Measurements from ENCODE around the gene FGGY. TPM values are rescaled to one million over a fixed set of nuclear protein-coding genes. Genes with fewer than 3 reads are reported as not detected.
"Not testable (repeated sequence)": the region's sequence is repeated elsewhere in the genome, so short reads cannot be mapped to it uniquely, and the experiment has no call there.

FGGY gene
- total RNA-seq, 1 donor from 2014 or later: 32.5 TPM

- no peak overlapping the region for H3K4me3 Mint-ChIP-seq
- peaks cover 2% of the 10 kb centered on the region for H3K36me3 Mint-ChIP-seq
- no peak for DNase-seq (ENCODE audit: low spot score)
- H3K9ac ChIP-seq: no peak overlapping the region
- H3K4me3 ChIP-seq: no peak overlapping the region
- no peaks in the 10 kb centered on the region for H3F3A ChIP-seq (ENCODE audit: low read depth)
- H3K9me3 ChIP-seq (ENCODE audit: low read depth): no peaks in the 10 kb centered on the region
- H3K27ac Mint-ChIP-seq: no peak overlapping the region
- H3K36me3 ChIP-seq: no peaks in the 10 kb centered on the region
- peaks cover 3% of the 10 kb centered on the region for H3K27me3 Mint-ChIP-seq (ENCODE audit: insufficient read depth, low read depth)
- no peaks in the 10 kb centered on the region for H3K79me2 ChIP-seq (ENCODE audit: low read depth)
- peaks cover 4% of the 10 kb centered on the region for H3K4me1 ChIP-seq
- no peaks in the 10 kb centered on the region for H3K9me3 Mint-ChIP-seq
- H3K27me3 ChIP-seq: no peaks in the 10 kb centered on the region
- H3K4me2 ChIP-seq: no peak overlapping the region
- no peak overlapping the region for H2AFZ ChIP-seq (replicated peaks)
- no peaks in the 10 kb centered on the region for H4K20me1 ChIP-seq (ENCODE audit: low read depth)
- peaks cover 7% of the 10 kb centered on the region for H3K4me1 Mint-ChIP-seq
- no peak overlapping the region for H3K27ac ChIP-seq
- TF ChIP-seq EZH2 (IDR thresholded peaks at IDR 0.05): no peak
- TF ChIP-seq CTCF (IDR thresholded peaks at IDR 0.05): no peak
- no peak for TF ChIP-seq EZH2phosphoT487 (IDR thresholded peaks at IDR 0.05)
Observed at GRCh38 chr1:59350521-59350920, 53.6 kb downstream of the FGGY start.

GRCh38 chr1:59352065-59352464 lies 55.2 kb downstream of the FGGY start:
- Histone ChIP-seq H3K4me3 (no peak overlapping the region), H3F3A (ENCODE audit: low read depth) (no peaks in the 10 kb centered on the region)

GRCh38 chr1:59353453-59353852 lies 56.6 kb downstream of the FGGY start:
- TF ChIP-seq EZH2 (IDR thresholded peaks at IDR 0.05) (no peak), CTCF (IDR thresholded peaks at IDR 0.05) (no peak)
- Histone ChIP-seq H4K20me1 (ENCODE audit: low read depth) (no peaks in the 10 kb centered on the region), H3K4me2 (no peak overlapping the region), H3K4me3 (no peak overlapping the region), H3K9me3 (ENCODE audit: low read depth) (no peaks in the 10 kb centered on the region), H3K27me3 (no peaks in the 10 kb centered on the region), H3F3A (ENCODE audit: low read depth) (no peaks in the 10 kb centered on the region), H3K36me3 (no peaks in the 10 kb centered on the region), H3K27ac (no peak overlapping the region), H3K9ac (no peak overlapping the region), H2AFZ (replicated peaks) (no peak overlapping the region), H3K4me1 (peaks cover 4% of the 10 kb centered on the region), H3K79me2 (ENCODE audit: low read depth) (no peaks in the 10 kb centered on the region)
- H3K4me1 Mint-ChIP-seq: peaks cover 7% of the 10 kb centered on the region
- DNase-seq (ENCODE audit: low spot score): no peak
- H3K9me3 Mint-ChIP-seq: no peaks in the 10 kb centered on the region
- peaks cover 5% of the 10 kb centered on the region for H3K27me3 Mint-ChIP-seq (ENCODE audit: insufficient read depth, low read depth)
- no peak overlapping the region for H3K4me3 Mint-ChIP-seq
- no peak overlapping the region for H3K27ac Mint-ChIP-seq
- no peaks in the 10 kb centered on the region for H3K36me3 Mint-ChIP-seq

More at GRCh38 chr1:59352065-59352464, 55.2 kb downstream of the FGGY start:
- Mint-ChIP-seq H3K4me3 (no peak overlapping the region), H3K9me3 (no peaks in the 10 kb centered on the region), H3K27ac (no peak overlapping the region), H3K36me3 (no peaks in the 10 kb centered on the region), H3K4me1 (peaks cover 7% of the 10 kb centered on the region), H3K27me3 (ENCODE audit: insufficient read depth, low read depth) (peaks cover 3% of the 10 kb centered on the region)
- TF ChIP-seq EZH2phosphoT487 (IDR thresholded peaks at IDR 0.05): no peak
- no peak for TF ChIP-seq CTCF (IDR thresholded peaks at IDR 0.05)
- no peak for TF ChIP-seq EZH2 (IDR thresholded peaks at IDR 0.05)
- Histone ChIP-seq H3K36me3 (no peaks in the 10 kb centered on the region), H3K9ac (no peak overlapping the region), H3K27me3 (no peaks in the 10 kb centered on the region), H3K9me3 (ENCODE audit: low read depth) (no peaks in the 10 kb centered on the region), H3K4me2 (no peak overlapping the region), H2AFZ (replicated peaks) (no peak overlapping the region), H4K20me1 (ENCODE audit: low read depth) (no peaks in the 10 kb centered on the region), H3K27ac (no peak overlapping the region), H3K79me2 (ENCODE audit: low read depth) (no peaks in the 10 kb centered on the region), H3K4me1 (peaks cover 4% of the 10 kb centered on the region)
- DNase-seq (ENCODE audit: low spot score): no peak

- not testable (repeated sequence) for H3K27me3 ChIP-seq; H3K27me3 Mint-ChIP-seq (ENCODE audit: insufficient read depth, low read depth); H3K27ac ChIP-seq; H2AFZ ChIP-seq (replicated peaks); H3K4me1 Mint-ChIP-seq; H3K9ac ChIP-seq; H3K4me3 ChIP-seq; H3K4me2 ChIP-seq; H3K36me3 ChIP-seq; H3K4me1 ChIP-seq; DNase-seq (ENCODE audit: low spot score); H3K9me3 Mint-ChIP-seq; H4K20me1 ChIP-seq (ENCODE audit: low read depth); H3K9me3 ChIP-seq (ENCODE audit: low read depth); H3K36me3 Mint-ChIP-seq; H3K4me3 Mint-ChIP-seq; H3K79me2 ChIP-seq (ENCODE audit: low read depth); H3F3A ChIP-seq (ENCODE audit: low read depth)
- peak overlapping the region; percentile 43 for H3K27ac Mint-ChIP-seq
Observed at GRCh38 chr1:59354239-59354638, 57.3 kb downstream of the FGGY start.

Measured in neural progenitor cell (in vitro differentiated cells).